Chondrocyte (in vitro differentiated cells): ENCODE measurements around the gene NEK4. TPM values are rescaled to one million over a fixed set of nuclear protein-coding genes. Genes with fewer than 3 reads are reported as not detected.

Experiments
- DNase-seq: peaks from one replicate; pipeline ENCODE4 v3.0.0; 2021; ENCODE audit warnings: mixed read lengths, low spot score
- H3K27ac Mint-ChIP-seq: one replicate; pipeline ENCODE4 v1.8.0; 2021; ENCODE audit warnings: mild to moderate bottlenecking, moderate library complexity, mixed read lengths; ENCODE audit not compliant: unreplicated experiment
- H3K27me3 Mint-ChIP-seq: 2 replicates; pipeline ENCODE4 v1.8.0; 2021; ENCODE audit warnings: low read depth, mixed read lengths
- H3K36me3 Mint-ChIP-seq: 2 replicates; pipeline ENCODE4 v1.8.0; 2021; ENCODE audit warnings: low read depth, mixed read lengths
- H3K4me1 Mint-ChIP-seq: 2 replicates; pipeline ENCODE4 v1.8.0; 2021; ENCODE audit warnings: low read depth, mild to moderate bottlenecking, mixed read lengths
- H3K4me3 Mint-ChIP-seq: one replicate; pipeline ENCODE4 v1.8.0; 2021; ENCODE audit warnings: mild to moderate bottlenecking, moderate library complexity, mixed read lengths; ENCODE audit not compliant: unreplicated experiment
- H3K9me3 Mint-ChIP-seq: 2 replicates; pipeline ENCODE4 v1.8.0; 2021; ENCODE audit warnings: low read depth, mixed read lengths
- total RNA-seq: library from RNA; stranded (reverse); gene quantifications from 3 replicates; pipeline ENCODE4 v1.2.1, GENCODE V29; 2021
- TF ChIP-seq, protein P1 (sequence below): fragments of 200-600 bp; sonication (generic); IDR thresholded peaks from 2 replicates; pipeline ENCODE4 v1.5.0; 2021; ENCODE audit warnings: antibody characterized with exemption, mild to moderate bottlenecking, moderate library complexity

NEK4 gene
- total RNA-seq, 1 donor from 2014 or later, result 11.6 TPM

- TF ChIP-seq, protein P1, sequence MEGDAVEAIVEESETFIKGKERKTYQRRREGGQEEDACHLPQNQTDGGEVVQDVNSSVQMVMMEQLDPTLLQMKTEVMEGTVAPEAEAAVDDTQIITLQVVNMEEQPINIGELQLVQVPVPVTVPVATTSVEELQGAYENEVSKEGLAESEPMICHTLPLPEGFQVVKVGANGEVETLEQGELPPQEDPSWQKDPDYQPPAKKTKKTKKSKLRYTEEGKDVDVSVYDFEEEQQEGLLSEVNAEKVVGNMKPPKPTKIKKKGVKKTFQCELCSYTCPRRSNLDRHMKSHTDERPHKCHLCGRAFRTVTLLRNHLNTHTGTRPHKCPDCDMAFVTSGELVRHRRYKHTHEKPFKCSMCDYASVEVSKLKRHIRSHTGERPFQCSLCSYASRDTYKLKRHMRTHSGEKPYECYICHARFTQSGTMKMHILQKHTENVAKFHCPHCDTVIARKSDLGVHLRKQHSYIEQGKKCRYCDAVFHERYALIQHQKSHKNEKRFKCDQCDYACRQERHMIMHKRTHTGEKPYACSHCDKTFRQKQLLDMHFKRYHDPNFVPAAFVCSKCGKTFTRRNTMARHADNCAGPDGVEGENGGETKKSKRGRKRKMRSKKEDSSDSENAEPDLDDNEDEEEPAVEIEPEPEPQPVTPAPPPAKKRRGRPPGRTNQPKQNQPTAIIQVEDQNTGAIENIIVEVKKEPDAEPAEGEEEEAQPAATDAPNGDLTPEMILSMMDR, result no peak
- peak; percentile 70 for DNase-seq
- H3K36me3 Mint-ChIP-seq, result no peaks in the 10 kb centered on the region
- no peak overlapping the region for H3K4me3 Mint-ChIP-seq
- no peak overlapping the region for H3K27ac Mint-ChIP-seq
- no peaks in the 10 kb centered on the region for H3K4me1 Mint-ChIP-seq
- H3K9me3 Mint-ChIP-seq, result no peaks in the 10 kb centered on the region
- H3K27me3 Mint-ChIP-seq, result peaks cover 20% of the 10 kb centered on the region
These were observed 15.8 kb upstream of the NEK4 start for GRCh38 chr3:52786330-52787215.

- no peak overlapping the region for H3K4me3 Mint-ChIP-seq
- no peaks in the 10 kb centered on the region for H3K9me3 Mint-ChIP-seq
- no peaks in the 10 kb centered on the region for H3K4me1 Mint-ChIP-seq
- TF ChIP-seq, protein P1, result no peak
- H3K27me3 Mint-ChIP-seq, result peaks cover 25% of the 10 kb centered on the region
- peak; percentile 43 for DNase-seq
- no peaks in the 10 kb centered on the region for H3K36me3 Mint-ChIP-seq
- H3K27ac Mint-ChIP-seq, result no peak overlapping the region
These were observed 14.3 kb upstream of the NEK4 start for GRCh38 chr3:52784931-52785590.

GRCh38 chr3:52784021-52784621, 13.4 kb upstream of the NEK4 start:
- DNase-seq, result peak; percentile 78
- H3K27me3 Mint-ChIP-seq, result peaks cover 25% of the 10 kb centered on the region
- no peaks in the 10 kb centered on the region for H3K36me3 Mint-ChIP-seq
- no peaks in the 10 kb centered on the region for H3K4me1 Mint-ChIP-seq
- H3K4me3 Mint-ChIP-seq, result no peak overlapping the region
- TF ChIP-seq, protein P1, result no peak
- no peaks in the 10 kb centered on the region for H3K9me3 Mint-ChIP-seq
- no peak overlapping the region for H3K27ac Mint-ChIP-seq

DNA sequence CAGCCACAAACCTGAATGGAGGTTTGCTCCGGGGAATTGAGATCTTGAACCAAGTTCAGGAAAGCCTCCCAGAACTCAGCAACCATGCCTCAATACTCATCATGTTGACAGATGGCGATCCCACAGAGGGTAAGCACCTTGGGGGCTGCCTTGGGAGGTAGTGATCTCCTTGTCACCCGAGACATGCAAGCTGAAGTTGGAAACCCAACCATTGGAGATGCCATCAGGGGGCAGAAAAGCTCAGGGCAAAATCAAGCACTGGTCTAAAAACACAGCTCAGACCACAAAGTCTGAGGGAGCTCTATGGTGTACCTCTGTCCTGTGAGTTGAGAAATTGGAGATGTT, 12.4 kb upstream of the NEK4 start:
- H3K4me3 Mint-ChIP-seq, result no peak overlapping the region
- DNase-seq, result no peak
- peaks cover 25% of the 10 kb centered on the region for H3K27me3 Mint-ChIP-seq
- no peaks in the 10 kb centered on the region for H3K4me1 Mint-ChIP-seq
- no peaks in the 10 kb centered on the region for H3K9me3 Mint-ChIP-seq
- TF ChIP-seq, protein P1, result peak; percentile 46
- no peak overlapping the region for H3K27ac Mint-ChIP-seq
- no peaks in the 10 kb centered on the region for H3K36me3 Mint-ChIP-seq
